Activated naive CD4-positive, alpha-beta T cell treated with Interleukin-2 at 50 U/mL for 16 hours (primary cell): ENCODE results near the gene TBC1D16.

ENCODE experiments used
- DNase-seq: peaks from one replicate; pipeline ENCODE4 v3.0.0-alpha.2; 2020

Gene TBC1D16

GRCh38 chr17:80024206-80024972 lies 11.3 kb downstream of the TBC1D16 start:
- no peak for DNase-seq

GRCh38 chr17:80023481-80024205 lies 12.0 kb downstream of the TBC1D16 start:
- no peak for DNase-seq

GRCh38 chr17:80021600-80021999 lies 14.1 kb downstream of the TBC1D16 start:
- DNase-seq, result no peak

- DNase-seq, result no peak
These were observed 16.6 kb downstream of the TBC1D16 start for GRCh38 chr17:80018917-80019651.

- DNase-seq, result no peak
These were observed 18.3 kb downstream of the TBC1D16 start for GRCh38 chr17:80017226-80018010.

GRCh38 chr17:80012765-80013741 lies 22.6 kb downstream of the TBC1D16 start:
- DNase-seq, result no peak

- DNase-seq, result no peak
These were observed 23.6 kb downstream of the TBC1D16 start for GRCh38 chr17:80011989-80012555.

GRCh38 chr17:80010283-80010858 lies 25.3 kb downstream of the TBC1D16 start:
- no peak for DNase-seq

GRCh38 chr17:80009391-80010282 lies 26.0 kb downstream of the TBC1D16 start:
- DNase-seq, result no peak

GRCh38 chr17:80008848-80009247 lies 26.8 kb downstream of the TBC1D16 start:
- no peak for DNase-seq

GRCh38 chr17:80008383-80008840 lies 27.3 kb downstream of the TBC1D16 start:
- DNase-seq, result peak; percentile 81

- no peak for DNase-seq
These were observed 27.7 kb downstream of the TBC1D16 start for GRCh38 chr17:80007939-80008338.

GRCh38 chr17:80006811-80007752 lies 28.6 kb downstream of the TBC1D16 start:
- DNase-seq, result no peak

GRCh38 chr17:80006339-80006720 lies 29.3 kb downstream of the TBC1D16 start:
- no peak for DNase-seq

GRCh38 chr17:80005360-80006338 lies 30.0 kb downstream of the TBC1D16 start:
- DNase-seq, result peak; percentile 62

GRCh38 chr17:80003969-80004368 lies 31.7 kb downstream of the TBC1D16 start:
- no peak for DNase-seq
